H54 (cell line): ENCODE measurements around the gene NBPF3.
A peak's percentile ranks its signal among the peaks of the same experiment; 100 is the strongest.
"Not testable (repeated sequence)": the region's sequence is repeated elsewhere in the genome, so short reads cannot be mapped to it uniquely, and the experiment has no call there.

Experiments
- DNase-seq: peaks from one replicate; pipeline ENCODE4 v3.0.0; 2011; ENCODE audit warnings: low spot score, mixed read lengths; ENCODE audit not compliant: insufficient read length
- FAIRE-seq: peaks from 3 replicates; lab custom pipeline; 2011; peaks lifted over from hg19 to GRCh38; lab: Jason Lieb, UNC
- POLR2A ChIP-seq: IDR thresholded peaks from 2 replicates; pipeline ENCODE4 v1.6.1; 2011; ENCODE audit warnings: low read depth, mild to moderate bottlenecking, low read length

NBPF3 gene

GRCh38 chr1:21457654-21458053 lies 17.7 kb downstream of the NBPF3 start:
- no peak for TF ChIP-seq POLR2A
- FAIRE-seq (no peak), DNase-seq (no peak)

GRCh38 chr1:21465127-21465526 lies 25.2 kb downstream of the NBPF3 start:
- FAIRE-seq, DNase-seq: not testable (repeated sequence)

- FAIRE-seq, DNase-seq: not testable (repeated sequence)
These were observed 28.0 kb downstream of the NBPF3 start for GRCh38 chr1:21467946-21468345.

- DNase-seq (no peak), FAIRE-seq (no peak)
- no peak for TF ChIP-seq POLR2A
These were observed 28.7 kb downstream of the NBPF3 start for GRCh38 chr1:21468599-21468998.

- TF ChIP-seq POLR2A = no peak
- no peak for DNase-seq
- FAIRE-seq = no peak
These were observed 29.6 kb downstream of the NBPF3 start for GRCh38 chr1:21469581-21469980.

DNA sequence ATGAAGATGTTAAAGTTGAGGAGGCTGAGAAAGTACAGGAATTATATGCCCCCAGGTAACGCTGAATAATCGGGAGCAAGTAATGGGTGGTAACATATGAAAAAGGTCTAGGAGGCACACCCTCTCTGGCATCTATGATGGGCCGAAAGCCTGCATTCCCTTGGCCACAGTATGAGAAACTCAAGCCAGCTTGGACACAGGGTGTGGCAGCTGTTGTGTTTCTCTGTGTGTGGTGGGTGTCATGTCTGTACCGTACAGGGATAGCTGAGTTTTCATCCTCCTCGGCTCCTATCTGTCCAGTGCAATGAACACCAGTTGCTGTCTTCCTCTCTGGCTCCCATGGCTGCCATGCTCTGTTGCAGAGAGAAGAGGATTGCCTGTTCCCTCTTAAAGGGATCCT lies 32.9 kb downstream of the NBPF3 start:
- DNase-seq (no peak), FAIRE-seq (no peak)
- TF ChIP-seq POLR2A = no peak

- DNase-seq = no peak
- FAIRE-seq = no peak
These were observed 38.4 kb downstream of the NBPF3 start for GRCh38 chr1:21478356-21478755.

GRCh38 chr1:21483881-21484280 lies 43.9 kb downstream of the NBPF3 start:
- not testable (repeated sequence) for FAIRE-seq, DNase-seq

More at GRCh38 chr1:21478356-21478755, 38.4 kb downstream of the NBPF3 start:
- TF ChIP-seq POLR2A = no peak

DNA sequence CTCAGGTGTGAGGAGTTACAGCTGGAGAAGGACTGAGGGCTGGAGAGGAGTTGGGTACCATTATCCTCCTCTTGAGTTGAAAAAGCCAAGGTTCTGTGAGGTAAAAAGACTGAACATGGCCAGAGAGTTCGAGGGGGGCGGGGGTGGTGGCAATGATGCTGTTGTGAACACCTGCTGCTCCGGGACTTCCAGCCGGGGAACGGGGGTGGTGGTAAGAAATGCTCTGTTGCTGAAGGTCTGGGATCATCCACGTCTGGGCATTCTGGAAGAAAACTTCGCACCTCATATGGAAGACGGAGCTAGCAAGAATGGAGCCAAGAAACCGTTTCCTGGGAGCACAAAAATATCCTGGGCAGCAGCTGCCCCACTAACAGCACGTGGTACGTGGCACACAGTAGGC lies 49.2 kb downstream of the NBPF3 start:
- TF ChIP-seq POLR2A = no peak
- DNase-seq (no peak), FAIRE-seq (no peak)

GRCh38 chr1:21490774-21491487 lies 51.0 kb downstream of the NBPF3 start:
- no peak for TF ChIP-seq POLR2A
- peak; percentile 61 for DNase-seq
- no peak for FAIRE-seq

- no peak for DNase-seq
- no peak for FAIRE-seq
- TF ChIP-seq POLR2A = no peak
These were observed 51.8 kb downstream of the NBPF3 start for GRCh38 chr1:21491488-21492355.

DNA sequence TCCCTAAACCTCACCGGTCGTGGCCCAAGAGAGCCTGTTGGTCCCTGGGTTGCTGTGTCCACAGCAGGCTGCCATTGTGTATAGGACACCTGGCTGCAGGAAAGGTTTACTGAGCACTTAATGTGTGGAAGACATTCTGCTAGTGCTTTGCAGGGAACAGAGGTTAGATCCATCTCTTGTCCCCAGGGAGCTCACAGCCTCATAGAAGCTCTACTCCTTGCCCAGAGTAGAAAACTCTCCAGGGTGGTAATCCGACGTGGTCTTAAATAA lies 52.4 kb downstream of the NBPF3 start:
- DNase-seq (no peak), FAIRE-seq (no peak)
- no peak for TF ChIP-seq POLR2A

DNA sequence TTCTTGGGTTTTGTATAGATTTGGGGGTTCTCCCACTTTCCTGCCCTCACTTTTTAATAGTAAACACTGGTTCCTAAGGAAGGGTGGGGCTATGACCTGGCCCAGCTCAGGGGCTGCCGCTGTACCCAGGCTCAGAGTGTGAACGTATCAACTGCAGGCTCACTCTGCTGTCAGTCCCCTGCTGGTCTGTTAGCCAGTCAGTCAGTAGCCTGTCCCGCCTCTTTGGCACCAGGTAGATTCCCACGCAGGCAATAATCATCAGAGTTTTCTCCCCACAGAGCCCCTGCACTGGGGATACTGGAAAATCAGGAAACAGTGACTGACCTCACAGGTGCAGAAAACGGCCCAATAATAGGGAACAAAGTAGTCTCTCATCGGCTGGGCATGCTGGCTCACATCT lies 54.3 kb downstream of the NBPF3 start:
- no peak for TF ChIP-seq POLR2A
- DNase-seq (no peak), FAIRE-seq (no peak)

GRCh38 chr1:21495225-21495820 lies 55.4 kb downstream of the NBPF3 start:
- DNase-seq = no peak
- TF ChIP-seq POLR2A = no peak
- no peak for FAIRE-seq
